A549 (cell line): ENCODE results near the gene SKIL. TPM values are rescaled to one million over a fixed set of nuclear protein-coding genes. Genes with fewer than 3 reads are reported as not detected.

Experiments used
- ATAC-seq, 2 experiments: fragments of 200-7000 bp in 1 of 2; fragments of >200 bp in 1 of 2; cut with Nextera tagmentation in 1 of 2; cut with Tn5 transposase in 1 of 2; 3 replicates each; pipeline versions ENCODE4 v1.8.0 to v1.9.1; 2018 to 2020; ENCODE audit warnings: mild to moderate bottlenecking in 1 of 2, moderate library complexity in 1 of 2
- CTCF ChIA-PET: fragments of 300-600 bp; sonication (Branson Sonifier 250); formaldehyde crosslinking; extraction: SDS; loops from one replicate; lab custom pipeline; 2021; ENCODE audit warnings: antibody characterized with exemption, inconsistent platforms; lab: Yijun Ruan, JAX
- POLR2A ChIA-PET: fragments of 350-600 bp; formaldehyde crosslinking; extraction: SDS; loops from one replicate; lab custom pipeline; 2021; ENCODE audit warnings: antibody characterized with exemption, inconsistent platforms; lab: Yijun Ruan, JAX
- DNase-seq, 2 experiments: peaks; one replicate each; pipeline versions ENCODE4 v3.0.0 to v3.0.0-alpha.2; 2011 to 2016; ENCODE audit warnings: low read depth in 1 of 2, low spot score in 1 of 2
- FAIRE-seq: peaks from 2 replicates; lab custom pipeline; 2011; peaks lifted over from hg19 to GRCh38; lab: Jason Lieb, UNC
- H3K27ac ChIP-seq, 2 experiments: fragments of >200 bp; sonication (Bioruptor Twin); formaldehyde crosslinking; 3 replicates each; pipeline ENCODE4 v1.5.1; 2016 to 2017
- H3K4me1 ChIP-seq: fragments of >200 bp; sonication (Bioruptor Twin); formaldehyde crosslinking; 3 replicates; pipeline ENCODE4 v1.6.1; 2016
- H3K4me2 ChIP-seq: fragments of >200 bp; sonication (Bioruptor Twin); formaldehyde crosslinking; 3 replicates; pipeline ENCODE4 v1.6.1; 2016
- H3K4me3 ChIP-seq: fragments of >200 bp; sonication (Bioruptor Twin); formaldehyde crosslinking; 3 replicates; pipeline ENCODE4 v1.5.1; 2016
- H3K9me3 ChIP-seq: fragments of >200 bp; sonication (Bioruptor Twin); formaldehyde crosslinking; 3 replicates; pipeline ENCODE4 v1.6.1; 2016
- BHLHE40 ChIP-seq: IDR thresholded peaks from 2 replicates; pipeline ENCODE4 v1.6.1; 2012; ENCODE audit warnings: low read depth, low read length, inconsistent platforms
- CEBPB ChIP-seq, 2 experiments: fragments of >200 bp in 1 of 2; sonication (Bioruptor Twin) in 1 of 2; formaldehyde crosslinking in 1 of 2; IDR thresholded peaks; 2 replicates each; pipeline ENCODE4 v1.6.1; 2012 to 2016
- CHD4 ChIP-seq: fragments of 200-600 bp; sonication (generic); IDR thresholded peaks from 2 replicates; pipeline ENCODE4 v1.6.1; 2016; ENCODE audit warnings: antibody characterized with exemption, mild to moderate bottlenecking, borderline replicate concordance
- E2F6 ChIP-seq: IDR thresholded peaks from 2 replicates; pipeline ENCODE4 v1.6.1; 2012; ENCODE audit warnings: low read depth, borderline replicate concordance
- EHMT2 ChIP-seq: fragments of 200-600 bp; sonication (generic); IDR thresholded peaks from 2 replicates; pipeline ENCODE4 v1.6.1; 2016; ENCODE audit warnings: antibody characterized with exemption, low read depth, mild to moderate bottlenecking, moderate library complexity
- EP300 ChIP-seq, 2 experiments: fragments of >200 bp; sonication (Bioruptor Twin); formaldehyde crosslinking; IDR thresholded peaks; 2 replicates in 1 of 2; 3 replicates in 1 of 2; pipeline ENCODE4 v1.6.1; 2016 to 2017
- GATA3 ChIP-seq: IDR thresholded peaks from 2 replicates; pipeline ENCODE4 v1.6.1; 2012; ENCODE audit warnings: borderline replicate concordance
- HOXB13 ChIP-seq: fragments of 250-450 bp; sonication (Bioruptor Pico); IDR thresholded peaks from 2 replicates; pipeline ENCODE4 v1.5.0; 2020; ENCODE audit warnings: low read depth, mild to moderate bottlenecking, moderate library complexity
- MAFK ChIP-seq: fragments of 450-650 bp; IDR thresholded peaks from 2 replicates; pipeline ENCODE4 v1.6.1; 2014; ENCODE audit not compliant: partially characterized antibody
- MAZ ChIP-seq: fragments of 150-350 bp; IDR thresholded peaks from 2 replicates; pipeline ENCODE4 v1.6.1; 2014; ENCODE audit warnings: antibody characterized with exemption, low read depth, low read length, borderline replicate concordance
- MYC ChIP-seq: IDR thresholded peaks from 2 replicates; pipeline ENCODE4 v1.6.1; 2012; ENCODE audit warnings: mild to moderate bottlenecking, inconsistent platforms, low read length, improper control_type of control experiment, borderline replicate concordance
- POLR2A ChIP-seq: IDR thresholded peaks from 2 replicates; pipeline ENCODE4 v1.6.1; 2012; ENCODE audit warnings: mild to moderate bottlenecking, low read length
- POLR2AphosphoS2 ChIP-seq: conservative IDR thresholded peaks from 2 replicates; pipeline ENCODE4 v1.6.1; 2012; ENCODE audit warnings: low read length, improper control_type of control experiment, inconsistent platforms
- RFX5 ChIP-seq: fragments of 450-650 bp; IDR thresholded peaks from 2 replicates; pipeline ENCODE4 v1.7.1; 2014; ENCODE audit warnings: antibody characterized with exemption, mild to moderate bottlenecking, moderate library complexity
- TFCP2L1 ChIP-seq: fragments of 250-450 bp; sonication (Bioruptor Pico); IDR thresholded peaks from 2 replicates; pipeline ENCODE4 v1.5.0; 2021; ENCODE audit warnings: mild to moderate bottlenecking
- TP53 ChIP-seq: fragments of 250-450 bp; sonication (Bioruptor Pico); IDR thresholded peaks from 2 replicates; pipeline ENCODE4 v1.5.0; 2021; ENCODE audit warnings: mild to moderate bottlenecking, moderate library complexity
- ZSCAN20 ChIP-seq: fragments of 250-450 bp; sonication (Bioruptor Pico); IDR thresholded peaks from 2 replicates; pipeline ENCODE4 v1.8.0; 2022; ENCODE audit warnings: mild to moderate bottlenecking, moderate library complexity
- WGBS: methylation state at CpG from one replicate; pipeline ENCODE4 v1.1.6; 2017; ENCODE audit errors: missing lambda C conversion rate; 5-methylcytosine and 5-hydroxymethylcytosine counted together
- polyA plus RNA-seq, 4 experiments: library from polyadenylated mRNA; depleted of rRNA in 3 of 4; stranded (reverse); fragments of >200 nt; fragmentation: RNase III in 1 of 4; extraction: RNeasy Plus Mini Kit Qiagen cat#74134 plus additional on column Dnase treatment in 1 of 4; gene quantifications; 2 replicates in 3 of 4; 3 replicates in 1 of 4; pipeline ENCODE4 v1.2.3, GENCODE V29; 2011 to 2017
- TF ChIP-seq, protein P1 (sequence below): fragments of >200 bp; sonication (Bioruptor Twin); formaldehyde crosslinking; IDR thresholded peaks from 3 replicates; pipeline ENCODE4 v1.6.1; 2016
- TF ChIP-seq, protein P2 (sequence below): IDR thresholded peaks from 2 replicates; pipeline ENCODE4 v1.6.1; 2012
- TF ChIP-seq, protein P3 (sequence below): fragments of >200 bp; sonication (Bioruptor Twin); formaldehyde crosslinking; IDR thresholded peaks from 2 replicates; pipeline ENCODE4 v1.6.1; 2016

The SKIL gene
- polyA plus RNA-seq, 2 of the 4 experiments (the other 2 are of a cell fraction), result 39.6 to 64.2 TPM

GRCh38 chr3:170421758-170422157 lies 64.2 kb downstream of the SKIL start (continued):
- TF ChIP-seq GATA3, result no peak
- no peak for TF ChIP-seq HOXB13 (CRISPR knock-in tag)

GRCh38 chr3:170423001-170423615 lies 65.6 kb downstream of the SKIL start:
- no peak for DNase-seq
- Histone ChIP-seq H3K4me1 (no peaks in the 10 kb centered on the region), H3K9me3 (no peaks in the 10 kb centered on the region), H3K4me3 (no peak overlapping the region), H3K27ac (no peak overlapping the region), H3K4me2 (no peak overlapping the region)
- TF ChIP-seq RFX5, result no peak
- TF ChIP-seq, protein P1, sequence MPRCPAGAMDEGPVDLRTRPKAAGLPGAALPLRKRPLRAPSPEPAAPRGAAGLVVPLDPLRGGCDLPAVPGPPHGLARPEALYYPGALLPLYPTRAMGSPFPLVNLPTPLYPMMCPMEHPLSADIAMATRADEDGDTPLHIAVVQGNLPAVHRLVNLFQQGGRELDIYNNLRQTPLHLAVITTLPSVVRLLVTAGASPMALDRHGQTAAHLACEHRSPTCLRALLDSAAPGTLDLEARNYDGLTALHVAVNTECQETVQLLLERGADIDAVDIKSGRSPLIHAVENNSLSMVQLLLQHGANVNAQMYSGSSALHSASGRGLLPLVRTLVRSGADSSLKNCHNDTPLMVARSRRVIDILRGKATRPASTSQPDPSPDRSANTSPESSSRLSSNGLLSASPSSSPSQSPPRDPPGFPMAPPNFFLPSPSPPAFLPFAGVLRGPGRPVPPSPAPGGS, result no peak
- TF ChIP-seq TP53 (CRISPR knock-in tag), result no peak
- no peak for TF ChIP-seq MAZ
- no peak for TF ChIP-seq E2F6
- TF ChIP-seq, protein P2, sequence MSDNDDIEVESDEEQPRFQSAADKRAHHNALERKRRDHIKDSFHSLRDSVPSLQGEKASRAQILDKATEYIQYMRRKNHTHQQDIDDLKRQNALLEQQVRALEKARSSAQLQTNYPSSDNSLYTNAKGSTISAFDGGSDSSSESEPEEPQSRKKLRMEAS, result no peak
- no peak for TF ChIP-seq POLR2A
- no peak for TF ChIP-seq TFCP2L1
- TF ChIP-seq EHMT2, result no peak
- TF ChIP-seq MAFK, result no peak
- TF ChIP-seq EP300 (IDR thresholded peaks at IDR 0.05), result no peak
- TF ChIP-seq, protein P3, sequence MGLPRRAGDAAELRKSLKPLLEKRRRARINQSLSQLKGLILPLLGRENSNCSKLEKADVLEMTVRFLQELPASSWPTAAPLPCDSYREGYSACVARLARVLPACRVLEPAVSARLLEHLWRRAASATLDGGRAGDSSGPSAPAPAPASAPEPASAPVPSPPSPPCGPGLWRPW, result no peak
- TF ChIP-seq POLR2AphosphoS2, result no peak
- no peak for TF ChIP-seq CEBPB (IDR thresholded peaks at IDR 0.05)
- ChIA-PET POLR2A (no interaction called here), CTCF (interaction anchor here (0.9 to 1.6 kb wide), 8 partner anchors 9 to 391 kb away, joined by 3 to 8 read pairs (median 3); no protein-coding TSS in a partner anchor)
- ATAC-seq, result no peak
- 90% methylated on average over 4 of the region's 8 CpGs for WGBS
- FAIRE-seq, result no peak

GRCh38 chr3:170424879-170425278 lies 67.4 kb downstream of the SKIL start:
- Histone ChIP-seq H3K4me2 (no peak overlapping the region), H3K27ac (no peak overlapping the region), H3K4me1 (no peaks in the 10 kb centered on the region), H3K9me3 (no peaks in the 10 kb centered on the region), H3K4me3 (no peak overlapping the region)
- CTCF ChIA-PET, result interaction anchor here (3.1 kb wide), 1 partner anchor 11 kb away, joined by 12 read pairs; no protein-coding TSS in a partner anchor
- FAIRE-seq (no peak), ATAC-seq (no peak)
- POLR2A ChIA-PET, result no interaction called here
- WGBS, result 81% methylated on average over 8 of the region's 8 CpGs
- TF ChIP-seq BHLHE40 (no peak), ZSCAN20 (CRISPR knock-in tag) (no peak), CHD4 (no peak), MAZ (no peak), MYC (no peak), CEBPB (IDR thresholded peaks at IDR 0.05) (no peak)
- TF ChIP-seq, all 56 proteins: peak for 0
- no peak for DNase-seq
